SH-SY5Y (cell line): Measurements from ENCODE around the gene PAX5.

Experiments used
- GATA2 ChIP-seq: IDR thresholded peaks from 2 replicates; pipeline ENCODE4 v1.6.1; 2011; ENCODE audit warnings: mild to moderate bottlenecking, low read depth, low read length
- GATA3 ChIP-seq: IDR thresholded peaks from 2 replicates; pipeline ENCODE4 v1.6.1; 2011; ENCODE audit warnings: low read depth, mild to moderate bottlenecking, low read length, moderate library complexity

Gene PAX5

GRCh38 chr9:36878986-36879982 is 154.8 kb downstream of the PAX5 start:
- TF ChIP-seq GATA2, result no peak
- no peak for TF ChIP-seq GATA3

- no peak for TF ChIP-seq GATA2
- TF ChIP-seq GATA3, result no peak
Observed at GRCh38 chr9:36877239-36877638, 156.8 kb downstream of the PAX5 start.

- TF ChIP-seq GATA2 (no peak), GATA3 (no peak)
Observed at GRCh38 chr9:36876056-36876455, 158.0 kb downstream of the PAX5 start.

GRCh38 chr9:36874921-36875320 is 159.1 kb downstream of the PAX5 start:
- TF ChIP-seq GATA2, result no peak
- no peak for TF ChIP-seq GATA3

GRCh38 chr9:36874261-36874660 is 159.8 kb downstream of the PAX5 start:
- no peak for TF ChIP-seq GATA3

- TF ChIP-seq GATA2, result no peak
- TF ChIP-seq GATA3, result no peak
Observed at GRCh38 chr9:36873247-36873875, 160.7 kb downstream of the PAX5 start.

- TF ChIP-seq GATA2 (no peak), GATA3 (no peak)
Observed at GRCh38 chr9:36872641-36873040, 161.4 kb downstream of the PAX5 start.

- TF ChIP-seq GATA3 (no peak), GATA2 (no peak)
Observed at GRCh38 chr9:36871606-36872005, 162.5 kb downstream of the PAX5 start.

GRCh38 chr9:36870960-36871359 is 163.1 kb downstream of the PAX5 start:
- TF ChIP-seq GATA2 (no peak), GATA3 (no peak)

GRCh38 chr9:36868586-36869282 is 165.3 kb downstream of the PAX5 start:
- TF ChIP-seq GATA2 (no peak), GATA3 (no peak)

- TF ChIP-seq GATA2 (no peak), GATA3 (no peak)
Observed at GRCh38 chr9:36867672-36868471, 166.2 kb downstream of the PAX5 start.

GRCh38 chr9:36867241-36867640 is 166.8 kb downstream of the PAX5 start:
- TF ChIP-seq GATA3, result no peak
- no peak for TF ChIP-seq GATA2

GRCh38 chr9:36866840-36867239 is 167.2 kb downstream of the PAX5 start:
- TF ChIP-seq GATA3 (no peak), GATA2 (no peak)

- no peak for TF ChIP-seq GATA3
Observed at GRCh38 chr9:36865731-36866635, 168.1 kb downstream of the PAX5 start.
